Measurements from ENCODE around the gene DCAF5. TPM values are rescaled to one million over a fixed set of nuclear protein-coding genes. Genes with fewer than 3 reads are reported as not detected.
A peak's percentile ranks its signal among the peaks of the same experiment; 100 is the strongest.

DCAF5 gene
- total and polyA plus RNA-seq, 9 donors: 24.9 to 50.1 (median 42.4) TPM

DNA sequence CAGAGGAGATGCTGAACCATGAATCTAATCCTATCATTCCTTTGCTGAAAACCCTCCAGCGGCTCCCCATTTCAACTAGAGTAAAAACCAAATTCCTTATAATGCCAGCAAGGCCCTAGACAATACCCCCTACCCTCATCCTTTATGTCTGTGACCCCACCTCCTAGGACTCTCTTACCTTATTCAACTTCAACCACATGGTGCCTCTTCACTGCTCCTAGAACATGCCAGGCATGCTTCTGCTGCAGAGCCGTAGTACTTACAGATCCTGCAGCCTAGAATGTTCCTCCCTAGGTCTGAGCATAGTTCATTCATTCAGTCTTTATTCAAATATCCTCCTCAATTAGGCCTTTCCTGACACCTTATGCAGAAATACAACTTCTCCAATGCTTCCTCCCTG, 54.9 kb downstream of the DCAF5 start:
- no peaks in the 10 kb centered on the region for H3K27me3 ChIP-seq
- no peaks in the 10 kb centered on the region for H3K36me3 ChIP-seq
- intact Hi-C loops (cut with DNase I): loop anchor here in 2 of 4 donors (10.0 kb wide), 2 partner anchors 113 to 123 kb away; partner anchors contain the start of gene ACTN1 (in 1 of the 2)
- TF ChIP-seq CTCF (IDR thresholded peaks at IDR 0.05): no peak
- 67 to 86% (median 74%) methylated on average over 2 of the region's 2 CpGs for whole genome bisulfite sequencing, 3 donors
- no peaks in the 10 kb centered on the region for H3K9me3 ChIP-seq
- no peak overlapping the region for H3K27ac ChIP-seq
- H3K4me3 ChIP-seq: no peak overlapping the region
- H3K4me1 ChIP-seq (ENCODE audit: insufficient read depth): peaks cover 11% of the 10 kb centered on the region
- DNase-seq: no peak

GRCh38 chr14:69096781-69097475, 56.0 kb downstream of the DCAF5 start:
- DNase-seq: no peak
- H3K9me3 ChIP-seq: no peaks in the 10 kb centered on the region
- TF ChIP-seq EP300 (IDR thresholded peaks at IDR 0.05) (no peak), CTCF (IDR thresholded peaks at IDR 0.05) (no peak), POLR2A (IDR thresholded peaks at IDR 0.05) (no peak)
- WGBS, 3 donors: 16 to 21% (median 19%) methylated on average over 4 of the region's 4 CpGs
- peak overlapping the region in 1 of 2 donors; percentile 14 for H3K27ac ChIP-seq
- H3K36me3 ChIP-seq: no peaks in the 10 kb centered on the region
- H3K27me3 ChIP-seq: no peaks in the 10 kb centered on the region
- intact Hi-C loops (cut with DNase I): loop anchor here in 2 of 4 donors (10.0 kb wide), 2 partner anchors 112 to 122 kb away; partner anchors contain the start of gene ACTN1 (in 1 of the 2)
- H3K4me3 ChIP-seq: no peak overlapping the region
- peaks cover 11% of the 10 kb centered on the region for H3K4me1 ChIP-seq (ENCODE audit: insufficient read depth)

DNA sequence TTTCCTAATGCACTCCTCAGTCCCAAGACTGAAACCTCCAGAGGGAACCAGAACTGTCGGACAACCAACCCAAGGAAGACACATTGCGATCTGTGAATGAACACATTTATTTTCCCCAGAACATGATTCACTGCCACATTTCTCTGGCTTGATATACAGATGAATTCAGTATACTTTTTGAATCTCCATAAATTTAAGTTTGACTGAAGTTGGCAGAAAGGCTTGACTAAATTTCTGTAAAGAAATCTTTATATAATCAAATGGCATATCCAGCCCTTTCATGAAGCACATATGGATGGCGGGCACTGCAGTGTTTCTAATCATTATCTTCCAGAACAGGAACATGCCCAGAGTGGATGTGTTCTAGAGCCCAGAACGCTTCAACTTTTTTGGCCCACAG, 56.7 kb downstream of the DCAF5 start:
- no peak for DNase-seq
- Histone ChIP-seq H3K36me3 (no peaks in the 10 kb centered on the region), H3K4me1 (ENCODE audit: insufficient read depth) (peaks cover 11% of the 10 kb centered on the region), H3K27me3 (no peaks in the 10 kb centered on the region), H3K27ac (peak overlapping the region in 1 of 2 donors; percentile 14), H3K4me3 (no peak overlapping the region), H3K9me3 (no peaks in the 10 kb centered on the region)
- TF ChIP-seq EP300 (IDR thresholded peaks at IDR 0.05): no peak
- TF ChIP-seq CTCF (IDR thresholded peaks at IDR 0.05): no peak
- TF ChIP-seq POLR2A (IDR thresholded peaks at IDR 0.05): no peak
- intact Hi-C loops (cut with DNase I): loop anchor here in 2 of 4 donors (10.0 kb wide), 2 partner anchors 111 to 121 kb away; partner anchors contain the start of gene ACTN1 (in 1 of the 2)
- WGBS, 3 donors: 88 to 94% (median 89%) methylated on average over 4 of the region's 4 CpGs

- Histone ChIP-seq H3K4me3 (no peak overlapping the region), H3K4me1 (ENCODE audit: insufficient read depth) (peaks cover 7% of the 10 kb centered on the region), H3K27me3 (no peaks in the 10 kb centered on the region), H3K9me3 (no peaks in the 10 kb centered on the region), H3K36me3 (no peaks in the 10 kb centered on the region), H3K27ac (no peak overlapping the region)
- intact Hi-C loops (cut with DNase I): loop anchor here in 2 of 4 donors (5.0 to 10.0 kb wide), 3 partner anchors 110 to 182 kb away; partner anchors contain the start of gene ACTN1 (in 1 of the 2)
- no peak for DNase-seq
- WGBS, 3 donors: 60 to 86% (median 70%) methylated on average over 1 of the region's 1 CpG
- TF ChIP-seq CTCF (IDR thresholded peaks at IDR 0.05): no peak
- TF ChIP-seq POLR2A (IDR thresholded peaks at IDR 0.05): no peak
- no peak for TF ChIP-seq EP300 (IDR thresholded peaks at IDR 0.05)
Measured at GRCh38 chr14:69094481-69094880, 58.4 kb downstream of the DCAF5 start.

Measured in ovary (tissue), 9 donors.